GM12878 (cell line): ENCODE data around the gene MRPL20. TPM values are rescaled to one million over a fixed set of nuclear protein-coding genes. Genes with fewer than 3 reads are reported as not detected.

Source experiments
- ATAC-seq: fragments of 200-7000 bp; cut with Tn5 transposase; 3 replicates; pipeline ENCODE4 v1.9.1; 2020; ENCODE audit warnings: mild to moderate bottlenecking, moderate library complexity
- BruUV-seq: library from RNA; stranded (reverse); fragments of 400-500 nt; replicated peaks from 2 replicates; lab custom pipeline; 2021; lab: Mats Ljungman, UMichigan
- CTCF ChIA-PET: fragments of 300-600 bp; sonication (Branson Sonifier 250); formaldehyde crosslinking; extraction: SDS; loops from one replicate; lab custom pipeline; 2021; ENCODE audit warnings: inconsistent platforms; lab: Yijun Ruan, JAX
- POLR2A ChIA-PET: fragments of 350-600 bp; formaldehyde crosslinking; extraction: SDS; loops from one replicate; lab custom pipeline; 2021; ENCODE audit warnings: inconsistent platforms; lab: Charles Lee
- RAD21 ChIA-PET: fragments of 300-600 bp; sonication (Branson Sonifier 250); formaldehyde crosslinking; loops from one replicate; lab custom pipeline; 2023; ENCODE audit warnings: antibody characterized with exemption; ENCODE audit not compliant: unreplicated experiment; lab: Charles Lee
- SMC1A ChIA-PET: fragments of 300-600 bp; sonication (Branson Sonifier 250); formaldehyde crosslinking; loops from one replicate; lab custom pipeline; 2023; ENCODE audit not compliant: unreplicated experiment, uncharacterized antibody; lab: Charles Lee
- DNase-seq: peaks from one replicate; pipeline ENCODE4 v3.0.0-alpha.2; 2011; ENCODE audit warnings: low read depth, low spot score
- FAIRE-seq: peaks from 3 replicates; lab custom pipeline; 2011; peaks lifted over from hg19 to GRCh38; lab: Jason Lieb, UNC
- H2AFZ ChIP-seq: 2 replicates; pipeline ENCODE4 v1.6.0; 2011; ENCODE audit warnings: low read depth, low read length, control low read depth; ENCODE audit not compliant: control insufficient read depth
- H3K27ac ChIP-seq: 2 replicates; pipeline ENCODE4 v1.5.1; 2011; ENCODE audit warnings: control low read depth; ENCODE audit not compliant: control insufficient read depth, insufficient read depth
- H3K27me3 ChIP-seq, 2 experiments: replicated peaks in 1 of 2; 2 replicates each; pipeline versions ENCODE4 v1.6.0 to v1.6.1; 2011; ENCODE audit warnings: low read length in 1 of 2; ENCODE audit not compliant: control insufficient read depth in 2 of 2, insufficient read depth in 2 of 2
- H3K36me3 ChIP-seq, 2 experiments: 2 replicates each; pipeline ENCODE4 v1.5.1; 2011; ENCODE audit warnings: low read length in 1 of 2; ENCODE audit not compliant: control insufficient read depth in 2 of 2, insufficient read depth in 2 of 2
- H3K4me1 ChIP-seq: 2 replicates; pipeline ENCODE4 v1.6.1; 2011; ENCODE audit warnings: mild to moderate bottlenecking, low read length, moderate library complexity, mixed read lengths; ENCODE audit not compliant: control insufficient read depth, insufficient read depth
- H3K4me2 ChIP-seq: 2 replicates; pipeline ENCODE4 v1.6.0; 2011; ENCODE audit warnings: control low read depth; ENCODE audit not compliant: control insufficient read depth, insufficient read depth
- H3K4me3 ChIP-seq: fragments of 200-600 bp; sonication (generic); 2 replicates; pipeline ENCODE4 v1.5.1; 2016
- H3K79me2 ChIP-seq: 2 replicates; pipeline ENCODE4 v1.6.0; 2011; ENCODE audit warnings: low read length; ENCODE audit not compliant: control insufficient read depth, insufficient read depth
- H3K9ac ChIP-seq: 2 replicates; pipeline ENCODE4 v1.8.0; 2011; ENCODE audit warnings: low read length, control low read depth, mixed read lengths; ENCODE audit not compliant: control insufficient read depth, insufficient read depth
- H3K9me3 ChIP-seq: replicated peaks from 3 replicates; pipeline ENCODE4 v1.5.1; 2011; ENCODE audit warnings: mild to moderate bottlenecking, low read length; ENCODE audit not compliant: control insufficient read depth, insufficient read depth
- H4K20me1 ChIP-seq: 2 replicates; pipeline ENCODE4 v1.6.0; 2011; ENCODE audit not compliant: control insufficient read depth, insufficient read depth
- CEBPB ChIP-seq, 2 experiments: fragments of 150-350 bp in 1 of 2; IDR thresholded peaks; 2 replicates each; pipeline ENCODE4 v1.6.1; 2012 to 2014; ENCODE audit warnings: low read depth in 2 of 2, low read length in 2 of 2, borderline replicate concordance in 1 of 2, inconsistent platforms in 1 of 2
- CHD4 ChIP-seq: fragments of 200-600 bp; sonication (generic); IDR thresholded peaks from 2 replicates; pipeline ENCODE4 v1.6.1; 2016; ENCODE audit warnings: mild to moderate bottlenecking
- HCFC1 ChIP-seq: fragments of 150-350 bp; IDR thresholded peaks from 2 replicates; pipeline ENCODE4 v1.6.1; 2014; ENCODE audit warnings: low read length
- HDAC2 ChIP-seq: fragments of 200-600 bp; sonication (generic); IDR thresholded peaks from 2 replicates; pipeline ENCODE4 v1.6.1; 2017
- IKZF2 ChIP-seq, 2 experiments: fragments of 450-650 bp; IDR thresholded peaks; 2 replicates each; pipeline ENCODE4 v1.6.1; 2017; ENCODE audit warnings: mild to moderate bottlenecking in 2 of 2, moderate library complexity in 2 of 2
- IRF3 ChIP-seq: fragments of 450-650 bp; IDR thresholded peaks from 2 replicates; pipeline ENCODE4 v1.6.1; 2014; ENCODE audit warnings: mild to moderate bottlenecking
- KAT2A ChIP-seq: conservative IDR thresholded peaks from 2 replicates; pipeline ENCODE4 v1.6.1; 2011; ENCODE audit warnings: low read depth, low read length; ENCODE audit not compliant: control insufficient read depth
- MXI1 ChIP-seq: fragments of 150-350 bp; IDR thresholded peaks from 2 replicates; pipeline ENCODE4 v1.6.1; 2011; ENCODE audit warnings: low read depth, mild to moderate bottlenecking, inconsistent platforms, low read length, improper control_type of control experiment
- NFYB ChIP-seq: IDR thresholded peaks from 2 replicates; pipeline ENCODE4 v1.6.1; 2011; ENCODE audit warnings: low read depth, mild to moderate bottlenecking, low read length, improper control_type of control experiment, moderate library complexity; ENCODE audit not compliant: insufficient read depth
- NR2F1 ChIP-seq: fragments of 450-650 bp; conservative IDR thresholded peaks from 2 replicates; pipeline ENCODE4 v1.6.1; 2017; ENCODE audit warnings: mild to moderate bottlenecking
- POLR2AphosphoS2 ChIP-seq: IDR thresholded peaks from 2 replicates; pipeline ENCODE4 v1.6.1; 2011; ENCODE audit warnings: low read depth, mild to moderate bottlenecking, low read length, improper control_type of control experiment, moderate library complexity
- RAD51 ChIP-seq: fragments of 450-650 bp; IDR thresholded peaks from 2 replicates; pipeline ENCODE4 v1.6.1; 2016; ENCODE audit warnings: moderate library complexity, mild to moderate bottlenecking, inconsistent platforms
- SMAD5 ChIP-seq: IDR thresholded peaks from 2 replicates; pipeline ENCODE4 v1.6.1; 2016; ENCODE audit warnings: antibody characterized with exemption, low read depth
- SMC3 ChIP-seq: IDR thresholded peaks from 2 replicates; pipeline ENCODE4 v1.6.1; 2011; ENCODE audit warnings: low read length, improper control_type of control experiment, borderline replicate concordance
- SPI1 ChIP-seq: IDR thresholded peaks from 2 replicates; pipeline ENCODE4 v1.6.1; 2011; ENCODE audit warnings: low read depth, mild to moderate bottlenecking, low read length, moderate library complexity, borderline replicate concordance; ENCODE audit not compliant: insufficient read depth
- SRF ChIP-seq, 2 experiments: IDR thresholded peaks; 2 replicates each; pipeline ENCODE4 v1.6.1; 2011; ENCODE audit warnings: low read depth in 2 of 2, low read length in 2 of 2, mild to moderate bottlenecking in 1 of 2, moderate library complexity in 1 of 2
- YBX1 ChIP-seq: fragments of 450-650 bp; IDR thresholded peaks from 2 replicates; pipeline ENCODE4 v1.6.1; 2016; ENCODE audit warnings: antibody characterized with exemption
- ZNF207 ChIP-seq: fragments of 450-650 bp; IDR thresholded peaks from 2 replicates; pipeline ENCODE4 v1.6.1; 2014; ENCODE audit warnings: antibody characterized with exemption, mild to moderate bottlenecking, borderline replicate concordance
- ZNF274 ChIP-seq: IDR thresholded peaks from one replicate; pipeline ENCODE4 v1.8.0; 2011; ENCODE audit not compliant: insufficient read length, insufficient read depth
- WGBS: methylation state at CpG from one replicate; pipeline ENCODE4 v1.1.6; 2016; ENCODE audit warnings: low lambda C conversion rate; ENCODE audit not compliant: insufficient replicate concordance, insufficient coverage; ENCODE audit errors: missing lambda C conversion rate; 5-methylcytosine and 5-hydroxymethylcytosine counted together
- in situ Hi-C: fragments of 300-500 bp; cut with MboI; formaldehyde crosslinking; loops from 9 replicates; pipeline ENCODE4 v1.14.3; 2018; ENCODE audit warnings: mixed read lengths
- intact Hi-C: fragments of 100-400 bp; cut with micrococcal nuclease; formaldehyde crosslinking; loops from one replicate; pipeline ENCODE4 v1.14.2; 2022; ENCODE audit not compliant: unreplicated experiment
- polyA plus RNA-seq, 11 experiments: library from polyadenylated mRNA; depleted of rRNA in 4 of 11; unstranded in 6 of 11; stranded (reverse) in 5 of 11; fragments of >200 nt; fragmentation: Nextera tagmentation in 4 of 11; fragmentation: Illumina TruSeq in 1 of 11; extraction: Ambion mirVana in 4 of 11; extraction: Trizol in 1 of 11; gene quantifications; 1 replicate in 1 of 11; 2 replicates in 10 of 11; pipeline versions ENCODE4 v1.2.1 to v1.2.3, GENCODE V29; 2011 to 2016; ENCODE audit warnings: inconsistent platforms in 2 of 11, missing spikeins in 2 of 11, low read depth in 1 of 11
- total RNA-seq, 4 experiments: library from RNA; depleted of rRNA in 3 of 4; stranded (reverse); fragments of >200 nt in 3 of 4; fragmentation: Illumina TruSeq in 1 of 4; extraction: Trizol in 1 of 4; gene quantifications; 2 replicates each; pipeline versions ENCODE4 v1.2.1 to v1.2.3, GENCODE V29; 2013 to 2021

The MRPL20 gene
- total and polyA plus RNA-seq, 10 of the 15 experiments (the other 5 are each of a cell fraction or from before 2014, with no cell fraction given): 129 to 525 (median 255) TPM

- TF ChIP-seq KAT2A: no peak
- no peak for TF ChIP-seq MXI1
- no peak for TF ChIP-seq POLR2AphosphoS2
- no peak for TF ChIP-seq CHD4
- no peak for TF ChIP-seq SMAD5
- no peak for TF ChIP-seq HCFC1
- TF ChIP-seq, all 136 proteins: peak for 0
- Histone ChIP-seq H3K27ac (no peak overlapping the region), H4K20me1 (no peaks in the 10 kb centered on the region), H3K4me1 (peaks cover 9% of the 10 kb centered on the region), H3K36me3 (peaks cover 37 to 49% of the 10 kb centered on the region in 2 experiments), H3K4me2 (no peak overlapping the region), H3K4me3 (no peak overlapping the region), H3K9me3 (no peaks in the 10 kb centered on the region), H3K79me2 (peaks cover 16% of the 10 kb centered on the region), H3K9ac (no peak overlapping the region), H2AFZ (no peak overlapping the region), H3K27me3 (no peaks in the 10 kb centered on the region)
- DNase-seq (no peak), ATAC-seq (no peak), FAIRE-seq (no peak)
- ChIA-PET RAD21 (no interaction called here), CTCF (no interaction called here), POLR2A (no interaction called here), SMC1A (no interaction called here)
- WGBS: 93% methylated on average over 4 of the region's 4 CpGs
- in situ Hi-C loops: no loop called here
- intact Hi-C loops: no loop called here
- BruUV-seq: no TSS peak
Measured at GRCh38 chr1:1393014-1393413, 14.1 kb downstream of the MRPL20 start.

DNA sequence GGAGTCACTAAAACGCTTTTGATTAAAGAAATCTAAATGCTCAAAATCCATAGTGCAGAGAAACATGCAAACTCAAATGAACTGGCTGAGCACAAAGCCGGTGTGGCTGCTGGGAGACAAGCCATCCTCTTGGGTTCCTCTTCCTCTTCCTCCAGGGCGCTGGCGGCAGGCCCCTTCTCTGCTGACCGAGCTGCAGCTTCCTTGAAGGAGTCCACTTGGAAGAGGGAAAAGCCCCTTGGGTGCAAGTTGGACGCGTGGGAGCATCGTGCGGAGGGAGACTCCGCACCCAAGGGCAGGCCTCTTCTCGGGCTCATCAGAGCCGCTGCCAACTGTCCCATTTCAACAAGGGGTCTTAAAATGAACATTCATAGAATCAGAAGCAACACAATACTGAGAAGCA lies 15.9 kb downstream of the MRPL20 start:
- Histone ChIP-seq H3K4me1 (no peaks in the 10 kb centered on the region), H3K4me2 (no peak overlapping the region), H4K20me1 (no peaks in the 10 kb centered on the region), H2AFZ (no peak overlapping the region), H3K27ac (no peak overlapping the region), H3K36me3 (peaks cover 50 to 51% of the 10 kb centered on the region in 2 experiments), H3K79me2 (peaks cover 4% of the 10 kb centered on the region; the same call in 1 of the 2 replicates), H3K27me3 (no peaks in the 10 kb centered on the region), H3K4me3 (no peak overlapping the region), H3K9ac (no peak overlapping the region), H3K9me3 (no peaks in the 10 kb centered on the region)
- in situ Hi-C loops: no loop called here
- BruUV-seq: no TSS peak
- intact Hi-C loops: no loop called here
- ChIA-PET SMC1A (no interaction called here), RAD21 (interaction anchor here (0.9 kb wide), 1 partner anchor 9 kb away, joined by 3 read pairs; no protein-coding TSS in a partner anchor), POLR2A (no interaction called here), CTCF (interaction anchor here (1.3 to 1.6 kb wide), 2 partner anchors 11 to 19 kb away, joined by 5 to 7 read pairs; no protein-coding TSS in a partner anchor)
- DNase-seq (no peak), ATAC-seq (no peak), FAIRE-seq (no peak)
- WGBS: 91% methylated on average over 11 of the region's 12 CpGs
- no peak for TF ChIP-seq SRF (IDR thresholded peaks at IDR 0.05; ENCODE audit: low read depth in 2 of 2, low read length in 2 of 2)
- no peak for TF ChIP-seq YBX1
- no peak for TF ChIP-seq CEBPB (IDR thresholded peaks at IDR 0.05; ENCODE audit: borderline replicate concordance in 1 of 2, low read depth in 2 of 2, low read length in 2 of 2)
- no peak for TF ChIP-seq ZNF274
- TF ChIP-seq SPI1: no peak
- TF ChIP-seq RAD51: no peak
- TF ChIP-seq NFYB: no peak
- TF ChIP-seq IKZF2 (IDR thresholded peaks at IDR 0.05): no peak
- TF ChIP-seq NR2F1: no peak
- TF ChIP-seq SMC3: no peak
- no peak for TF ChIP-seq ZNF207
- TF ChIP-seq IRF3: no peak
- no peak for TF ChIP-seq HDAC2
